Smooth muscle cell (in vitro differentiated cells): ENCODE measurements around the gene HSD17B2. TPM values are rescaled to one million over a fixed set of nuclear protein-coding genes. Genes with fewer than 3 reads are reported as not detected.

Source experiments
- DNase-seq: peaks from one replicate; lab custom pipeline; 2025; ENCODE audit not compliant: unreplicated experiment; lab: John Stamatoyannopoulos, UW
- H2AFZ ChIP-seq: fragments of 200-600 bp; sonication (generic); 2 replicates; pipeline ENCODE4 v1.6.0; 2016; ENCODE audit warnings: antibody characterized with exemption, low read depth, mild to moderate bottlenecking
- H3F3A ChIP-seq: fragments of 200-600 bp; sonication (generic); 2 replicates; pipeline ENCODE4 v1.6.0; 2017; ENCODE audit warnings: antibody characterized with exemption, low read depth
- H3K27ac ChIP-seq: fragments of 200-600 bp; sonication (generic); 2 replicates; pipeline ENCODE4 v1.5.1; 2016; ENCODE audit warnings: low read depth, mild to moderate bottlenecking
- H3K27me3 ChIP-seq: fragments of 200-600 bp; sonication (generic); 2 replicates; pipeline ENCODE4 v1.6.1; 2016; ENCODE audit warnings: low read depth, mild to moderate bottlenecking
- H3K36me3 ChIP-seq: fragments of 200-600 bp; sonication (generic); 2 replicates; pipeline ENCODE4 v1.5.1; 2016; ENCODE audit warnings: low read depth
- H3K4me1 ChIP-seq: fragments of 200-600 bp; sonication (generic); 2 replicates; pipeline ENCODE4 v1.5.1; 2016; ENCODE audit warnings: low read depth
- H3K4me2 ChIP-seq: fragments of 200-600 bp; sonication (generic); 2 replicates; pipeline ENCODE4 v1.6.0; 2016; ENCODE audit warnings: mild to moderate bottlenecking
- H3K4me3 ChIP-seq: fragments of 200-600 bp; sonication (generic); 2 replicates; pipeline ENCODE4 v1.5.1; 2016; ENCODE audit warnings: mild to moderate bottlenecking
- H3K79me2 ChIP-seq: fragments of 200-600 bp; sonication (generic); 2 replicates; pipeline ENCODE4 v1.6.0; 2016; ENCODE audit warnings: low read depth, mild to moderate bottlenecking
- H3K9ac ChIP-seq: fragments of 200-600 bp; sonication (generic); 2 replicates; pipeline ENCODE4 v1.6.0; 2016; ENCODE audit warnings: low read depth
- H3K9me3 ChIP-seq: fragments of 200-600 bp; sonication (generic); replicated peaks from 2 replicates; pipeline ENCODE4 v1.5.1; 2016; ENCODE audit warnings: low read depth
- H4K20me1 ChIP-seq: fragments of 200-600 bp; sonication (generic); 2 replicates; pipeline ENCODE4 v1.6.0; 2016; ENCODE audit warnings: low read depth
- WGBS: methylation state at CpG from one replicate; pipeline ENCODE4 v1.1.7; 2016; ENCODE audit warnings: low lambda C conversion rate; 5-methylcytosine and 5-hydroxymethylcytosine counted together
- polyA plus RNA-seq: library from polyadenylated mRNA; unstranded; fragments of >200 nt; fragmentation: Nextera tagmentation; extraction: Ambion mirVana; gene quantifications from 2 replicates; pipeline ENCODE4 v1.2.1, GENCODE V29; 2016
- total RNA-seq: library from RNA; depleted of rRNA; stranded (reverse); fragments of >200 nt; gene quantifications from 2 replicates; pipeline ENCODE4 v1.2.3, GENCODE V29; 2014
- TF ChIP-seq, protein P1 (sequence below): fragments of 200-600 bp; sonication (generic); IDR thresholded peaks from 2 replicates; pipeline ENCODE4 v1.5.1; 2017; ENCODE audit warnings: borderline replicate concordance, mild to moderate bottlenecking, antibody characterized with exemption; ENCODE audit not compliant: insufficient read depth, poor library complexity, severe bottlenecking

The HSD17B2 gene
- total and polyA plus RNA-seq, 2 experiments from 2014 or later, result 21.8 to 33.9 TPM

DNA sequence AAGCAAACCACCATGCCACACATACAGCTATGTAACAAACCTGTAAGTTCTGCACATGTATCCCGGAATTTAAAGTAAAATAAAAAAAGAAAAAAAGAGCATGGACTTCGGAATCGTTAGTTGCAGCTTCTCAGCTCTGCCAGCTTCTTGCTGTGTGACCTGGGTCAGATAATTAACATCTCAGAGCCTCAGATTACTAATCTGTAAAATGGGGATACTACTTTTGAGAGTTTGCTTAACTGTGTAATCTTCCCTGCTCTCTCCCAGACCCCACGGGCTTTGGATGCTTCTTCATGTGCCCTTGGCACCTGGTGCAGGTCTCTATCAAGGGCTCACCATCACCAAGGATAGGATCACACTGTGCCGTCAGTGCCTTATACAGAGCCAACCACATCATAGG is 16.6 kb downstream of the HSD17B2 start:
- 87% methylated on average over 5 of the region's 5 CpGs for WGBS
- no peak overlapping the region for H3K27ac ChIP-seq

DNA sequence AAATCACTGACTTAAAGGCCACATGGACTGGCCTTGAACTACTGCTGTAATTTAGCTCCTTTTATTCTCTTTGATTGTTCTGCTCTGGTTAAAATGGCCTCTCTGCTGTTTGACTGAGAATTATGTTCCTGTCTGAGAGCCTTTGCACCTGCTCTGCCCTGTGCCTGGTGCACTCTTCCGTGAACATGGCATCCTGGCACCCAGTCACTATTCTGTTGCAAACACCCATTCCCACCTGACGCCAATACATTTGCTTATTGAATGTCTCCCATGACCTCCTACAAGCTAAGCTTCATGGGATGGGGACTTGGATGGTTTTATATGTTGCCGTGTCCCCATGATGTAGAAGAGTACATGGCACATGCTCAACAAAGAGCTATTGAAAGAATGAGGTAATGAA is 20.1 kb downstream of the HSD17B2 start:
- no peaks in the 10 kb centered on the region for H3K4me1 ChIP-seq
- TF ChIP-seq, protein P1, sequence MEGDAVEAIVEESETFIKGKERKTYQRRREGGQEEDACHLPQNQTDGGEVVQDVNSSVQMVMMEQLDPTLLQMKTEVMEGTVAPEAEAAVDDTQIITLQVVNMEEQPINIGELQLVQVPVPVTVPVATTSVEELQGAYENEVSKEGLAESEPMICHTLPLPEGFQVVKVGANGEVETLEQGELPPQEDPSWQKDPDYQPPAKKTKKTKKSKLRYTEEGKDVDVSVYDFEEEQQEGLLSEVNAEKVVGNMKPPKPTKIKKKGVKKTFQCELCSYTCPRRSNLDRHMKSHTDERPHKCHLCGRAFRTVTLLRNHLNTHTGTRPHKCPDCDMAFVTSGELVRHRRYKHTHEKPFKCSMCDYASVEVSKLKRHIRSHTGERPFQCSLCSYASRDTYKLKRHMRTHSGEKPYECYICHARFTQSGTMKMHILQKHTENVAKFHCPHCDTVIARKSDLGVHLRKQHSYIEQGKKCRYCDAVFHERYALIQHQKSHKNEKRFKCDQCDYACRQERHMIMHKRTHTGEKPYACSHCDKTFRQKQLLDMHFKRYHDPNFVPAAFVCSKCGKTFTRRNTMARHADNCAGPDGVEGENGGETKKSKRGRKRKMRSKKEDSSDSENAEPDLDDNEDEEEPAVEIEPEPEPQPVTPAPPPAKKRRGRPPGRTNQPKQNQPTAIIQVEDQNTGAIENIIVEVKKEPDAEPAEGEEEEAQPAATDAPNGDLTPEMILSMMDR, result no peak
- 92% methylated on average over 3 of the region's 3 CpGs for WGBS
- H3K4me3 ChIP-seq, result no peak overlapping the region
- no peaks in the 10 kb centered on the region for H3F3A ChIP-seq
- H3K9ac ChIP-seq, result no peak overlapping the region
- H2AFZ ChIP-seq, result no peak overlapping the region
- no peaks in the 10 kb centered on the region for H3K9me3 ChIP-seq
- no peaks in the 10 kb centered on the region for H3K36me3 ChIP-seq
- no peak overlapping the region for H3K4me2 ChIP-seq
- H4K20me1 ChIP-seq, result no peaks in the 10 kb centered on the region
- no peaks in the 10 kb centered on the region for H3K79me2 ChIP-seq
- peaks cover 5% of the 10 kb centered on the region for H3K27me3 ChIP-seq
- no peak for DNase-seq
- no peak overlapping the region for H3K27ac ChIP-seq

More for the DNA sequence above, 16.6 kb downstream of the HSD17B2 start:
- TF ChIP-seq, protein P1, result no peak
- Histone ChIP-seq H3K27me3 (peaks cover 5% of the 10 kb centered on the region), H3K4me1 (no peaks in the 10 kb centered on the region), H3K9ac (no peak overlapping the region), H3K9me3 (no peaks in the 10 kb centered on the region), H3K4me3 (no peak overlapping the region), H2AFZ (no peak overlapping the region), H4K20me1 (no peaks in the 10 kb centered on the region), H3K4me2 (no peak overlapping the region), H3F3A (no peaks in the 10 kb centered on the region), H3K79me2 (no peaks in the 10 kb centered on the region), H3K36me3 (no peaks in the 10 kb centered on the region)
- DNase-seq, result no peak

DNA sequence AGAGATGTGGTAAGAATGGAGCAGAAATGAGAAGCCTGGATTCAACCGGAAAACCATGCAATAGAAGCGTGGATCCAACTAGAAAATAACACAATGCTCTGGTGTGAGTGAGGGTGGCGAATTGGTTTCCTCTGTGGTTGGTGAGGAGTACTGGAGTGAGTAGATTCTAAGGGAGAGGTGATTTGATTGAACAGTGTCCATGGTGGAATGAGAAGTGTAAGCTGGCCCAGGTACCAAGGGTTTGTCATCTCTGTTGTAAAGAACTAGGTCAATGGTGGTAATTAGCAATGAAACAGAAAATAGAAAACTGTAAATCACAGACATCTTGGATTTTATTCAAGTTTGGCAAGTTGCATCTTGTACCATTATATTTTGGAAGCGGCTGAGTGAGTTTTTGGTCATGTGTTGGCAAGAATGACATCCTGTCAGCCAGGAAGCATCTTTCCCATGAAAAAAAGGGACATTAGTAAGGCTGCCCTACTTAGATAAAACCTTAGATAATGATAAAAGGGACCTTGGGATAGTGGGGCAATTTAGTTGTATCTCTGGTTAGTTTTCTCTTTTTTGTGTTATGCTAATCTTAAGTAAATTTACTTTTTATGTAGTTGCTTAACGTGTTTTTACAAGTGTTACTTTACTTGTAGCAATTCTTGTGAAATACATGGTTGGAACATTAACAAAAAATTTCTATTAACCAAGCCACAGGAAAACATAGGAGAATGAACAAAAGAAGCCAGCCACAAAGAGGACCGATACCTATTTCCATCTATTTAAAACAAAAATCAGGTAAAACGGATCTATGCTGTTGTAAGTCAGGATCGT is 20.9 kb downstream of the HSD17B2 start:
- no peaks in the 10 kb centered on the region for H3K9me3 ChIP-seq
- no peaks in the 10 kb centered on the region for H3K4me1 ChIP-seq
- no peaks in the 10 kb centered on the region for H4K20me1 ChIP-seq
- H3K36me3 ChIP-seq, result no peaks in the 10 kb centered on the region
- no peak overlapping the region for H3K9ac ChIP-seq
- no peaks in the 10 kb centered on the region for H3K79me2 ChIP-seq
- H3K4me3 ChIP-seq, result no peak overlapping the region
- H2AFZ ChIP-seq, result no peak overlapping the region
- TF ChIP-seq, protein P1, result no peak
- no peak for DNase-seq
- H3K27ac ChIP-seq, result no peak overlapping the region
- 87% methylated on average over 8 of the region's 8 CpGs for WGBS
- H3K4me2 ChIP-seq, result no peak overlapping the region
- H3K27me3 ChIP-seq, result no peaks in the 10 kb centered on the region
- no peaks in the 10 kb centered on the region for H3F3A ChIP-seq

DNA sequence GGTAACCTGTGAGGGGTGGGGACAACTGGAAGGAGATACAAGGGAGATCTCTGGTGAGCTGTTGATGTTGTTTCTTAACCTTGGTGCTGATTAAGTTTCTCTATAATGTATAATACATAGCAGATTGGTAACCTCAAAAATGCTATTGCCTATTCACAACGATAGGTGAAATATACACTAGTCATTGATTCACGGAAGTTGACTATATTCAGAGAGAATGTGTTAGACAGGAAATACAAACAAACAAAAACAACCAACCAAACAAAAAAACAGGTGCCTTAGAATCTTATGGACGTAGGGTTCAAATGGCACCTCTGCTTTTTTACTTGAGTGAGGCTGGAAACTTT is 21.5 kb downstream of the HSD17B2 start:
- Histone ChIP-seq H3K27ac (no peak overlapping the region), H3F3A (no peaks in the 10 kb centered on the region), H3K4me3 (no peak overlapping the region), H3K79me2 (no peaks in the 10 kb centered on the region), H3K9ac (no peak overlapping the region), H3K4me2 (no peak overlapping the region), H3K36me3 (no peaks in the 10 kb centered on the region), H3K4me1 (no peaks in the 10 kb centered on the region), H2AFZ (no peak overlapping the region), H4K20me1 (no peaks in the 10 kb centered on the region), H3K27me3 (no peaks in the 10 kb centered on the region), H3K9me3 (no peaks in the 10 kb centered on the region)
- TF ChIP-seq, protein P1, result no peak
- no peak for DNase-seq
- WGBS, result 88% methylated on average over 3 of the region's 3 CpGs
